ENCODE results near the gene CFAP299.
A peak's percentile ranks its signal among the peaks of the same experiment; 100 is the strongest.

Gene CFAP299

GRCh38 chr4:80611678-80611979 is 276.1 kb downstream of the CFAP299 start:
- Histone ChIP-seq H4K20me1 (ENCODE audit: insufficient read depth, low read length) (no peaks in the 10 kb centered on the region), H3K36me3 (replicated peaks; ENCODE audit: low read depth, low read length) (no peaks in the 10 kb centered on the region), H3K4me3 (ENCODE audit: low read length) (no peak overlapping the region), H3K9ac (ENCODE audit: low read length) (no peak overlapping the region), H3K27me3 (ENCODE audit: low read depth, low read length) (no peaks in the 10 kb centered on the region), H3K4me1 (ENCODE audit: low read length) (peaks cover 24% of the 10 kb centered on the region), H3K4me2 (ENCODE audit: low read length) (peak overlapping the region; percentile 24), H3K9me3 (ENCODE audit: insufficient read depth, low read length) (peaks cover 15% of the 10 kb centered on the region; the same call in 1 of the 2 replicates), H3K27ac (ENCODE audit: low read length) (no peak overlapping the region), H2AFZ (ENCODE audit: low read depth, low read length) (no peak overlapping the region), H3K79me2 (ENCODE audit: low read length) (no peaks in the 10 kb centered on the region)
- no peak for TF ChIP-seq CTCF (IDR thresholded peaks at IDR 0.05; ENCODE audit: low read depth, low read length)
- TF ChIP-seq EZH2phosphoT487 (IDR thresholded peaks at IDR 0.05; ENCODE audit: low read depth), result no peak

DNA sequence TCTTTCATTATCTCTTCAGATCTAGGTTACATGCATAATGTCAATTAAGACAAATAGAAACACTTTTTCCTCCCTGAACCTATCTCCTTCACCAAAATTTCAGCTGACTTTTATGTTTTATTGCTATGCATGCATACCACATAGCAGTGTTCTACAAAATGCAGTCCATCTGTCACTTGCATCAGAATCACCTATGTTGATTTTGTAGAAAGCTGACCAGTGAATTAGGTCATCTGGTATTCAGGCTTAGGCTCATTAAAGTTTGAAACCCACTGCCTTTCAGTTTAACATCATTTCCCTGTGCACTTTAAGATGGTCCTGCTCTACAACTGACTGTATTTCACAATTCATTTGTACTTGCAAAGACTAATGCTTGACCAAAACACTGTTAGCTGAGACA is 277.9 kb downstream of the CFAP299 start:
- Histone ChIP-seq H3K4me2 (ENCODE audit: low read length) (no peak overlapping the region), H3K79me2 (ENCODE audit: low read length) (no peaks in the 10 kb centered on the region), H3K9me3 (ENCODE audit: insufficient read depth, low read length) (peaks cover 15% of the 10 kb centered on the region; the same call in 1 of the 2 replicates), H4K20me1 (ENCODE audit: insufficient read depth, low read length) (no peaks in the 10 kb centered on the region), H3K4me1 (ENCODE audit: low read length) (peaks cover 24% of the 10 kb centered on the region), H2AFZ (ENCODE audit: low read depth, low read length) (no peak overlapping the region), H3K4me3 (ENCODE audit: low read length) (no peak overlapping the region), H3K27me3 (ENCODE audit: low read depth, low read length) (no peaks in the 10 kb centered on the region), H3K9ac (ENCODE audit: low read length) (no peak overlapping the region), H3K27ac (ENCODE audit: low read length) (no peak overlapping the region), H3K36me3 (replicated peaks; ENCODE audit: low read depth, low read length) (no peaks in the 10 kb centered on the region)
- TF ChIP-seq CTCF (IDR thresholded peaks at IDR 0.05; ENCODE audit: low read depth, low read length) (no peak), EZH2phosphoT487 (IDR thresholded peaks at IDR 0.05; ENCODE audit: low read depth) (no peak)

GRCh38 chr4:80614319-80614718 is 278.8 kb downstream of the CFAP299 start:
- no peak overlapping the region for H3K9ac ChIP-seq (ENCODE audit: low read length)
- H2AFZ ChIP-seq (ENCODE audit: low read depth, low read length), result no peak overlapping the region
- H3K4me1 ChIP-seq (ENCODE audit: low read length), result peaks cover 24% of the 10 kb centered on the region
- H3K27me3 ChIP-seq (ENCODE audit: low read depth, low read length), result no peaks in the 10 kb centered on the region
- H3K27ac ChIP-seq (ENCODE audit: low read length), result no peak overlapping the region
- no peaks in the 10 kb centered on the region for H3K36me3 ChIP-seq (replicated peaks; ENCODE audit: low read depth, low read length)
- H3K4me3 ChIP-seq (ENCODE audit: low read length), result no peak overlapping the region
- H3K4me2 ChIP-seq (ENCODE audit: low read length), result no peak overlapping the region
- H3K9me3 ChIP-seq (ENCODE audit: insufficient read depth, low read length), result peaks cover 15% of the 10 kb centered on the region; the same call in 1 of the 2 replicates
- no peak for TF ChIP-seq CTCF (IDR thresholded peaks at IDR 0.05; ENCODE audit: low read depth, low read length)
- TF ChIP-seq EZH2phosphoT487 (IDR thresholded peaks at IDR 0.05; ENCODE audit: low read depth), result no peak
- no peaks in the 10 kb centered on the region for H4K20me1 ChIP-seq (ENCODE audit: insufficient read depth, low read length)
- no peaks in the 10 kb centered on the region for H3K79me2 ChIP-seq (ENCODE audit: low read length)

DNA sequence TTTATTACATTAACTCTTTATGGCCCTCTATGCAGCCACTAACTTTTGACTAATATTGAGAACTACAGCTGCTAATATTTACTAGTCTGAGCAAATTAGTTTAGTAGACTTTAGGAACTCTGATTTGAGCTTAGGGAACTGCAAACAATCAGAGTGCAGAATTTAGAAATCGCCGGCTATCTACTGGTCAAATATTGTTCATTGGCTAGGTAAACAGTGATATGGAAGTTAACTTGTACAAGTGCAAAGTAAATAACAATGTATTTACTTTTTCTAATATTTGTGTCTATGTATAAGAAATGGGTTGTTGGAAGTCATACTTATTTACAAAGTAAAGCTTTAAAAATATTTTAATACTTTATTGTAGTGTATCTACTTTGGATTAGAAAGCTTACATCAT is 279.6 kb downstream of the CFAP299 start:
- H3K27me3 ChIP-seq (ENCODE audit: low read depth, low read length), result no peaks in the 10 kb centered on the region
- no peak overlapping the region for H3K27ac ChIP-seq (ENCODE audit: low read length)
- H3K36me3 ChIP-seq (replicated peaks; ENCODE audit: low read depth, low read length), result no peaks in the 10 kb centered on the region
- TF ChIP-seq EZH2phosphoT487 (IDR thresholded peaks at IDR 0.05; ENCODE audit: low read depth), result no peak
- no peak for TF ChIP-seq CTCF (IDR thresholded peaks at IDR 0.05; ENCODE audit: low read depth, low read length)
- peaks cover 15% of the 10 kb centered on the region; the same call in 1 of the 2 replicates for H3K9me3 ChIP-seq (ENCODE audit: insufficient read depth, low read length)
- H2AFZ ChIP-seq (ENCODE audit: low read depth, low read length), result no peak overlapping the region
- H3K4me1 ChIP-seq (ENCODE audit: low read length), result peaks cover 20% of the 10 kb centered on the region
- no peak overlapping the region for H3K4me2 ChIP-seq (ENCODE audit: low read length)
- H4K20me1 ChIP-seq (ENCODE audit: insufficient read depth, low read length), result no peaks in the 10 kb centered on the region
- H3K9ac ChIP-seq (ENCODE audit: low read length), result no peak overlapping the region
- no peak overlapping the region for H3K4me3 ChIP-seq (ENCODE audit: low read length)
- no peaks in the 10 kb centered on the region for H3K79me2 ChIP-seq (ENCODE audit: low read length)

Measured in OCI-LY3 (cell line).